Lung microvascular endothelial cell (primary cell): ENCODE results near the gene SEPTIN14. TPM values are rescaled to one million over a fixed set of nuclear protein-coding genes. Genes with fewer than 3 reads are reported as not detected.
A peak's percentile ranks its signal among the peaks of the same experiment; 100 is the strongest.
"Not testable (repeated sequence)": the region's sequence is repeated elsewhere in the genome, so short reads cannot be mapped to it uniquely, and the experiment has no call there.

Experiments
- DNase-seq, 2 donors: peaks; one replicate each; pipeline versions ENCODE4 v3.0.0 to v3.0.0-alpha.2; 2010; ENCODE audit warnings: low read depth in 2 of 2
- total RNA-seq: library from RNA; depleted of rRNA; stranded (reverse); fragments of >200 nt; gene quantifications from 2 replicates; pipeline ENCODE4 v1.2.1, GENCODE V29; 2014

SEPTIN14 gene
- not detected in 2 replicates for total RNA-seq

GRCh38 chr7:55862652-55863051, at the start of gene SEPTIN14:
Gene SEPTIN14, minus strand, starts transcription at chr7:55862752. Its CDS starts 756 bp downstream, at chr7:55861996.
- DNase-seq = not testable (repeated sequence)

GRCh38 chr7:55903985-55904759, 41.6 kb upstream of the SEPTIN14 start:
- no peak for DNase-seq

- DNase-seq = not testable (repeated sequence)
Observed at GRCh38 chr7:55901059-55901458, 38.5 kb upstream of the SEPTIN14 start.

GRCh38 chr7:55898287-55898686, 35.7 kb upstream of the SEPTIN14 start:
- DNase-seq = peak in 1 of 2 donors; percentile 87

- no peak for DNase-seq
Observed at GRCh38 chr7:55895021-55895420, 32.5 kb upstream of the SEPTIN14 start.

GRCh38 chr7:55893940-55894339, 31.4 kb upstream of the SEPTIN14 start:
- no peak for DNase-seq

GRCh38 chr7:55888378-55888777, 25.8 kb upstream of the SEPTIN14 start:
- DNase-seq = not testable (repeated sequence)

- no peak for DNase-seq
Observed at GRCh38 chr7:55887821-55888247, 25.3 kb upstream of the SEPTIN14 start.

GRCh38 chr7:55884321-55884720, 21.8 kb upstream of the SEPTIN14 start:
- DNase-seq = no peak

- no peak for DNase-seq
Observed at GRCh38 chr7:55878691-55879090, 16.1 kb upstream of the SEPTIN14 start.

- DNase-seq = no peak
Observed at GRCh38 chr7:55877308-55877707, 14.8 kb upstream of the SEPTIN14 start.

- no peak for DNase-seq
Observed at GRCh38 chr7:55873765-55874164, 11.2 kb upstream of the SEPTIN14 start.

- DNase-seq = no peak
Observed at GRCh38 chr7:55871932-55872485, 9.5 kb upstream of the SEPTIN14 start.

- DNase-seq = not testable (repeated sequence)
Observed at GRCh38 chr7:55868989-55869388, 6.4 kb upstream of the SEPTIN14 start.

- DNase-seq = not testable (repeated sequence)
Observed at GRCh38 chr7:55845164-55845563, 17.4 kb downstream of the SEPTIN14 start.

GRCh38 chr7:55838595-55838994, 24.0 kb downstream of the SEPTIN14 start:
- DNase-seq = no peak

- no peak for DNase-seq
Observed at GRCh38 chr7:55827577-55827976, 35.0 kb downstream of the SEPTIN14 start.

GRCh38 chr7:55818686-55819085, 43.9 kb downstream of the SEPTIN14 start:
- DNase-seq = no peak

- not testable (repeated sequence) for DNase-seq
Observed at GRCh38 chr7:55797260-55797659, 65.3 kb downstream of the SEPTIN14 start.

- DNase-seq = no peak
Observed at GRCh38 chr7:55794527-55794926, 68.0 kb downstream of the SEPTIN14 start.

- DNase-seq = no peak
Observed at GRCh38 chr7:55792048-55792447, 70.5 kb downstream of the SEPTIN14 start.

GRCh38 chr7:55787796-55788195, 74.8 kb downstream of the SEPTIN14 start:
- no peak for DNase-seq

- DNase-seq = no peak
Observed at GRCh38 chr7:55786901-55787300, 75.7 kb downstream of the SEPTIN14 start.
